ENCODE results near the gene HSD11B1L.
"Not testable (repeated sequence)": the region's sequence is repeated elsewhere in the genome, so short reads cannot be mapped to it uniquely, and the experiment has no call there.

Gene HSD11B1L

DNA sequence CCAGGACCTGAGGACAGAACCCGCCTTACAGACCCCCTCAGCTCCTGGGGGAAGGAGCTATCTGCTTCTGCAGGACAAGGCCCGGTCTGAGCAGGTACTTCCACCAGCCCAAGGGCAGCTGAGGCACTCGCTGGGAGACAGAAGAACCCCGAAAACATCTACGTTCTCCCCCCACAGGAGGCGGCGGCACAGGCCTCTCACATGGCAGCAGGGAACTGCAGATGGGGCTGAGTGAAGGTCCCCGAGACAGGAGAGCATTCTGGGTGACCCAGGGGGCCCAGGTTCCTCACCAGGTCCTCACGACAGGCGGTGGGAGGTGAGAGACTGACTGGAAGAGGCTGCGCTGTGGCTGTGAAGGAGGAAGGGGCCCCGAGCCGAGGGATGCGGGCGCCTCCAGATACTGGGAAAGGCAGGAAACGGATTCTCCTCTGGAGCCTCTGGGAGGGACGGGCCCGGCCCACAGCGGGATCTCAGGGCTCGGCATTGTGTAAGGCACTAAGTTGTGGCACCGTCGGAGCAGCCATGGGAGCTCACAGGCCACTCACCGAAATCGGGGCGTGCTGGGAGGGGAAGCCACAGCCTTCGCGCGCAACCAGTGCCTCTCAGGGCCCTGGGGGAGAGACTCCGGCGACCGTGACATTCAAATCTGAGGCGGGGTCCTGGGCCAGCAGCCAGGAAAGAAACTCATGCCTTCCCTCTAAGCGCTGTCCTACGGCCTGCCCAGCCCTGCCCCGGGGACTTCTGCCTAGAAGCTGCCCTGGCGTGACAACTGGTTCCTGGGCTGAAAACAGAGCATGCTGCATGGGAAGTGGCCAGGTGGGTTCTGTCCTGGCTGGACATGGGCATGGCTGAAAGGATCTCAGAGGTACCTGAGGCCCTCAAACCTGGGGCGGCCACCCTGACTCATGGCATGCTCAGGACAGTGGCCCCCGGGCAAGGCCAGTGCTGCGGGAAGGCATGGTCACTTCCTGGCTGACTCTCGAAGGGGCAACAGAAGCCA is 23.3 kb downstream of the HSD11B1L start:
- DNase-seq = no peak

- DNase-seq = no peak
Observed at GRCh38 chr19:5705552-5705951, 24.7 kb downstream of the HSD11B1L start.

DNA sequence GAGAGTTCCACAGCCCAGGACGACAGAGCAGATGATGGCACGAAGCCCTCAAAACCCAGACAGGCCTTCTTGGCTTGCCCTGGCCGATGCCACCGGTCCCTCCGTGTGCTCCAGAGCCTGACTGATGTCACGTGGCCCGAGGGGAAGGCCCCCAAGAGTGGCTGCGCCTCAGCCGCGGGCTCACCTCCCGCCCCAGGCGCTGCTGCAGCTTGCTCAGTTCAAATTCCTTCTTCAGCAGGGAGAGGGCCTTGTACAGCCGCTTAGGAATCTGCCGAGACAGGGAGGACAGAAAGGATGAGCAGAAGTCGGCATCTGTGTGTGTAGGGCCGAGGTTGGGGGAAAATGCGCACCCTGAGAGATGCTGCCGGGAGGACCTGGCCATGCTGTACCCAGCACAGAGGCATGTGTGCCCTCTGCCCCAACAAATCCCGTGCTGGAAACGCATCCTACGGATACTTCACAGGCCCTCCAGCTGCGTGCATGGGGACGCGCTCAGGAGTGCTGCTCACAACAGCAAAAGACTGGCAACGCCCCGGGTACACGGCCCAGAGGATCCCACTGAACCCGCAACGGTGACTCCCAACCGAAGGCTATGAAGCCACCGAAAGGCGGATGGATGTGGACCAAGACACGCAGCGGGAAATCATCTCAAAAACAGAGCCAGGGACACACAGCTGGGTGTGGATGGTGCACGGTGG is 26.2 kb downstream of the HSD11B1L start:
- no peak for DNase-seq

DNA sequence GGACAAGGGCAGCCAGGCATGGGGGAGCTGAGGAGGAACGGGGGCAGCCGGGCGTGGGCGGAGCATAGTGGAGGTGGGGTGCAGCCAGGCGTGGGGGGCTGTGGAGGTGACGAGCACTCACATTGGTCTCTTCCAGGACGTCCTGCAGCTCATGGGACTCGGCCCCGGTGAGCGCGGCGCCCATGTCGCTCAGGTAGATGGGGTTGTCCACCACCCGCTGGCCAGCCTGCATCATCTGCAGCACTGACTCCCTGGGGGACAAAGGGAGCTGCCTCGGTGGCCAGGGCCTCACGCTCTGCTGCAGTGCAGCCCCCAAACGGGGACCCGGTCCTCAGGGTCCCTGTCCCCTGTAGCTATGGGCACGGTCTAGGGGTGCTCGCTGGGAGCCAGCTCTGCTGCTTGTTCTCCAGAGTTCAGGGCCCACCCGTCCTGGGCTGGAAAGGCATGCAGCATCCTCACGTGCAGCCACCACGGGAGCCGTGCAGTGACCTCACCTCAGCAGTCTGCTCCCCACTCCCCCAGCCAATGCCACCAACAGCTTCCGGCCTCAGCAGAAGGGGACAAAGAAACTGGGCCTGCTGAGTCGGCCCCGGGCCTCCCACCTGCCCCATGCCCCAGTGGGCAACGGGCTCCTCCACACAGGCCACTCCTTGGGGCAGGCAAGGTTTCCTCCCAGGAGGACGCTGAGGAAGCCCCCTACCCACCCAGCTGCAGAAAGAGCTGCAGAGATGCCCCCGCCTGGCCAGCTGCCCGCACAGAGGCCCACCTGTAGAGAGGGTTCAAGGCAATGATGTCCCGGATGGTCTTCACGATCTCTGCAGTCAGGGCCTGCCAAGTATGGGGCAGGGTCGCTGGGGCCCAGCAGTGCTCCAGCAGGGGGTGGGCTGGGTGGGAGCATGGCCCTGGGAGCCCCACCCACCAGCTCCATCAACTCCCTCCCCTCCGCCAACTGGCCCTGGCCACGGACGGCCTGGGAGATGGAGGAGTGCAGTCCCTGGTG is 27.0 kb downstream of the HSD11B1L start:
- DNase-seq = no peak

DNA sequence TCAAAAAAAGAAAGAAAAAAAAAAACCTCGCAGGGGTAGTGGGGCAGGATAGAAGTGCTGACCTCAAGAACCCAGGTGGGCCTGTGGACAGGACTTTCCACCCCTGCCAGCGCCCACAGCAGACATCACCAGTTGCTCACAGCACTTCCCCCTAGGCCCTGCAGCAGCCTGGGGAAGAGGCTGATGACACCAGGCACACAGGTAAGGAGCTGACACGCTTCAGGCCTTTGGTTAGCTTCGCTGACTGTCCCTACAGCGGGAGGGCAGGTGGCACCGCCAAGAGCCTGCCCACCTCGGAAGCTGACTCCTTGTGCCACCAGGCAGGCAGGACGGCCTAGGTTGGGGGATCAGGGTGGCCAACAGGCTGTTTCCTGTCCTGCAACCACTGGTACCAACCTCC is 30.2 kb downstream of the HSD11B1L start:
- no peak for DNase-seq

DNA sequence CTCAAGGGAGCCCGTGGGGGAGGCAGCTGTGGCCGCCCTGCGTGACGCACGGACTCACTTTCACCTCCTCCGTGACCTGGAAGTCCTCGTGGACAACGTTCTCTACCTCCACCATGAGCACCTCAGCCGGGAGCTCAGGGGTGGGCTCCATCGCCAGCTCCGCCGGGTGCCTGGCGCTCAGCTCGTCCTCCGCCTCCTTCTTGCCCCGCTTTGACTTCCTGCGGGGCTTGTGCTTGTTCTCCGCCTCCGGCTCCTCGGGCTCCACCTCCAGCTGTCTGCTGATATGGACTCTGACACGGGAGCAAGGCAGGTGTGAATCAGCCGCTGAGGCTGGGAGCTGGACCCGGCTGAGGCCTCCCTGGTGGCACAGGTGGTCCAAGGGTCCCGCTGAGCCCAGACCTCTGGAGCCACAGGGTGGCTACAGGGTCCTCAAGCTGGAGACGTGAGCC is 30.9 kb downstream of the HSD11B1L start:
- DNase-seq = no peak

DNA sequence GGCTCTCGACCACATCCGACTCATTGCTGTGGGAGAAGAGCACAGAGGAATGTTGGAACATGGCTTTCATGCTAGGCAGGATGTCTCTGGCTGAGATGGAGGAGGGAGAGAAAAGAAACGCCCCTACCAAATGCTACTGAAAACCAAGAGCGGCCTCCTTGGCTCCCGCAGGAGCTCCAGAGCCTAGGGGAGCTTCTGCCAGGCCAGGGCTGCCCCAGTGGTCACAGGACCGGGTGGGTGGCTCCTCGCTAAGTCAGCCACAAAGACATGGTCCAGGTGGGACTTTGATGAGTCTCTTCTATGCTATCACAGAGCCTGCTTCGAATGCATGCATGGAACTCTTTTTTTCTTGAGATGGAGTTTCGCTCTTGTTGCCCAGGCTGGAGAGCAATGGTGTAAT is 32.4 kb downstream of the HSD11B1L start:
- DNase-seq = no peak

GRCh38 chr19:5714816-5715215 is 34.0 kb downstream of the HSD11B1L start:
- no peak for DNase-seq

DNA sequence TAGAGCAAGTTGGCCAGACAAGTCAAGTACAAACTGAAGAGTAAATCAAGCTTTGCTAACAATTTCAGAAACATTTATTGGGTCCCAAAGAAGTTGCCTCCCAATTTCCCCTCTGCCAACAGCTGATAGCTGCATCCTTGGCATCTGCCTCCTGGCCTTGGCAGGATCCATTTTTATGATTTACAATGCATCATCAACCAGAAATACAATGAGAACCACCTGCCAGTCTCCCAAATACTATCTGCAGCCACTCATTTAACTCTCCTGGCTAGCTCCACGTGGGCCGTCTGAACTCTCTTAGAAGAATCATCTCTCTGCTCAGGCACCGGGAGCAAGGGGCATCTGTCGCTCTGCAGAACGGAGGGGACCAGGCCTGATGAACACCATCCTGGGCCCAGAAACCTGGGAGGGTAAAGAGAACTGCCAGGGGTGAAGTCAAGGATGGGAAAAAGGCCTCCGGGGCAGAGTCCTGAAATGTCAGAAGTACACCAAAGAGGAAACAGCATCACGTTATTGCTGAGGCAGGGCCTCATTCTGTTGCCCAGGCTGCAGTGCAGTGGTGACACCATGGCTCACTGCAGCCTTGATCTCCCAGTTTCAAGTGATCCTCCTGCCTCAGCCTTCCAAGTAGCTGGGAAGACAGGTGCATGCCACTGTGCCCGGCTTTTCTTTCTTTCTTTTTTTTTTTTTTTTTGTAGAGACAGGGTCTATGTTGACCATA is 36.5 kb downstream of the HSD11B1L start:
- no peak for DNase-seq

GRCh38 chr19:5718037-5718578 is 37.3 kb downstream of the HSD11B1L start:
- no peak for DNase-seq

GRCh38 chr19:5718579-5719273 is 37.9 kb downstream of the HSD11B1L start:
- DNase-seq = peak; percentile 88

DNA sequence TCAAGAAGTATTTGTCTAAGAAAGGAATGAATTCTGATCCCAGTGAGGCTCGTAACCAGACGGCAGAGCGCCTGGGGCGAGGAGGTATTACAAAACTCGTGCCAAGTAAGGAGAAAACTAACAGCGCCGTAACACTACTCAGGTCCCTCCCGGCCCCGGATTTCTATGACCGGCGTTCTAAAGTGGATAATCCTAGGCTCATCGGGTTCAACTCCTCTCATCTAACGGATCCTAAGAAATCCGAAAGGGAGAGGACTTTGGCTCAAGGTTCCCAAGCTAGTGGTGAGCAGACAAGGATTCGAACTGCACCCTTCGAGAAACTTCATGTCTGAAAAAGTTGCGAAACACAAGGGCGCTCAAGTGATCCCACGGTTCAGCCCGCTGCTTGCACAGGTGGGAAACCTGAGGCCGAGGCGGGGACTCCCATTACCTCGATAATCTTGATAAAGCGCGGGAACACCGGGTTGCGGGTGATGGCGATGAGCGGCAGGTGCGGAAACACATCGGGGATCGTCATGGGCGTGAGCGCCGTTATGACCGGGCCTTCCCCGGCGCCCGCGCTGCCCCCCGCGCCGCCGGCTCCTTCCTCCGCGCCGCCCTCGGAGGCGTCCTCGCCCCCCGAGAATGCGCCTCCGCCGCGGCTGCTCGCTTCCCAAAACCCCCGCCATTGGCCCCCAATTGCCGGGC is 38.6 kb downstream of the HSD11B1L start:
- DNase-seq = no peak

DNA sequence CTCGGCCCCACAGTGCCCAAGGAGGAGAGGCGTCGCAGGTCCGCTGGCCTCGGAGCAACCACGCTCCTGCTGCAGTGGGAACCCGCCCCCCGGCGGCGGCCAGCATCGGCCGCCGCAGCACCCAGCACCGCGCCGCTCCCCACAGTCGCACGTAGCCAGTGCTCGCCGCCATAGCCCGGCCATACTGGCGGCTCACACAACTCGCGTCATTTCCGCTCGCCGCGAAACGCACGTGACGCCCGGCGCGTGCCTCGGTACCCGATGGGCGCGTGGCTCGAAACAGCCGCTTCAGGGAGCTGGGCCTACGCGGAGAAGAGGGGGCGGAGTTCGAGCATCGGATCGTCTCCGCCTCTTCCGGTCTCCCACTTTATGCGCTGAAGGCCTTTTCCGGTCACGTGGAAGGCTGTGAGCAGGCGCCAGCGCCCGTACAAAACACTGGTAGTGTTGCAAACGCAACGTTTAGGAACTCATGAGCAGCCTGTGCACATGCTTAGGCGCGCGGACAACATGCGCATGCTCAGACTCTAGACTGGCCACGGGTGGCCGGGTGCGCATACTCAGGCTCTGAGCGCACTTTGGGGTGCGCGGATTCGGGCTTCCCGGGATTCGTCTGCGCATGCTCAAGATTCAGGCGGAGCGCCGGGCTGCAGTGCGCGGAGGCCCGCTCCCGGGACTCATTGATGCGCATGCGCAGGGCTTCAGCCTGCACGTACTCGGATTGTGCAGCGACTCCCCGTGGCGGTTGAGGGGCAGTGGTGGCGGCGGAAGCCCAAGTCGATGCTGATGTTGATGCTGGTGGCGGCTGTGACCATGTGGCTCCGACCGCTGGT is 39.3 kb downstream of the HSD11B1L start, which contains the start of the genes CATSPERD and LONP1:
TSS of gene CATSPERD (plus strand) at position 677 of the 830 bp plus-strand sequence. CDS start at position 778, 101 bp downstream.
TSS of gene LONP1 (minus strand) at position 186 of the 830 bp plus-strand sequence. CDS start at position 172, 14 bp downstream.
- DNase-seq = peak; percentile 99

- DNase-seq = no peak
Observed at GRCh38 chr19:5727453-5728050, 46.7 kb downstream of the HSD11B1L start.

DNA sequence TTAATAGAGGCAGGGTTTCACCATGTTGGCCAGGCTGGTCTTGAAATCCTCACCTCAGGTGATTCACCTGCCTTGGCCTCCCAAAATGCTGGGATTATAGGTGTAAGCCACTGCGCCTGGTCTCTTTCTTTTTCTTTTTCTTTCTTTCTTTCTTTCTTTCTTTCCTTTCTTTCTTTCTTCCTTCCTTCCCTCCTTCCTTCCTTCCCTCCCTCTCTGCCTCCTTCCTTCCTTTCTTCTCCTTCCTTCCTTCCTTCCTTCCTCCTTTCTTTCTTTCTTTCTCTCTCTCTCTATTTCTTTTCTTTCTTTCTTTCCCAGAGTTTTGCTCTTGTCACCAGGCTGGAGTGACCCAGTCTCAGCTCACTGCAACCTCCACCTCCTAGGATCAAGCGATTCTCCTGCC is 52.3 kb downstream of the HSD11B1L start:
- not testable (repeated sequence) for DNase-seq

All from activated CD4-positive, alpha-beta T cell treated with anti-CD3 and anti-CD28 coated beads, Interleukin-2, Interleukin-6, amounts not matched to agents 100 ng/mL and 50 ng/mL, durations not matched to agents 16 hours and 8 hours (primary cell).